GM18502 (cell line): Measurements from ENCODE around the gene NAA10.
A peak's percentile ranks its signal among the peaks of the same experiment; 100 is the strongest.

Source experiments
- ATAC-seq: cut with Tn5 transposase; IDR thresholded peaks from one replicate; pipeline ENCODE4 v1.9.1; 2021; ENCODE audit warnings: mild to moderate bottlenecking; ENCODE audit not compliant: unreplicated experiment, poor library complexity

The NAA10 gene

DNA sequence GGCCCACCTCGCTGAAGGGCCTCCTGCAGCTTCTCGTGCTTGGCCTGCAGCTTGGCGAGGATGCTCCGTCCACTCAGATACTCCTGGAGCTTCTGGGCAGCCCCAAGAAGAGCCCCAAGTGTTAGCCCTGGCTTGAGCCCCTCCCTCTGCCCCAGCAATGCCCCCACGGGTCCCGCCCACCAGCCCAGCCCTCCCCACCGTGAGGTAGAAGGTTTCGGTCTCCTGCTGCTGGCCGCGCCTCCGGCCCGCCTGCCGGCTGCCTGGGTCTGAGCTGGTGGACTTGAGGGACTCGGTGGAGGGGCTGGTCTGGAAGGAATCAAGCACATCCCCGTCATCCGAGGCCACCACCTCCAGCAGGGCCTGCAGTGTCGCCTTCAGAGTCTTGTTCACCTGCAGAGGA, 21.6 kb downstream of the NAA10 start:
- ATAC-seq = no peak

DNA sequence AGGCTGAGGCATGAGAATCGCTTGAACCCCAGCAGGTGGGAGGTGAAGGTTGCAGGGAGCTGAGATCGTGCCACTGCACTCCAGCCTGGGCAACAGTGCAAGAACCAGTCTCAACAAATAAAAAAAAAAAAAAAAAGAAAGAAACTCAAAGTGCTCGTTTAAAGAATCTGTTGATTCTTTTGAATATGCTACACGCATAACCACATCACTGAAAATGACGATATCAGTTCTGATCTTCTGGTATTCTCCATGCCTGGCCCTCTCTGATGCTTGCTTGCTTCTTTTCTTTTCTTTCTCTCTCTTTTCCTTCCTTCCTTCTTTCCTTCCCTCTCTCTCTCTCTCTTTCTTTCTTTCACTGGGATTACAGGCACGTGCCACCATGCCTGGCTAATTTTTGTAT, 23.0 kb downstream of the NAA10 start:
- ATAC-seq = no peak

DNA sequence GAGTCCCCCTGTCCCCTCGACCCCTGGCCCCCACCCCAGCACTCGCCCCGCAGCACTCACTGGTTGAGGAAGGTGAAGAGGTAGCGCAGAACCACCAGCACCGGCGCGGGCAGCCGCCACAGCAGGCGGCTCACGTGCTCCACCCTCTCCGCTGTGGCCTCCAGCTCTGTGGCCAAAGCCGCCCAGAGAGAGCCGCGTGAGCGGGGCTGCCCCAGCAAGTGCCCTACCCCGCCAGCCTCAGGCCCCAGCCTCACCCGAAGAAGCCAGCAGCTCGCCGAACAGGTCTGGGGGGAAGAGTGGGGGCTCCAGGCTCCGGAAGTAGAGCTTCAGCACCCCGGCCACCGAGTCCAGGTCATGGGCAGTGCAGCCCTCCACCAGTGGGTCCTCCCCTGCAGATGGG, 24.4 kb downstream of the NAA10 start:
- ATAC-seq = no peak

DNA sequence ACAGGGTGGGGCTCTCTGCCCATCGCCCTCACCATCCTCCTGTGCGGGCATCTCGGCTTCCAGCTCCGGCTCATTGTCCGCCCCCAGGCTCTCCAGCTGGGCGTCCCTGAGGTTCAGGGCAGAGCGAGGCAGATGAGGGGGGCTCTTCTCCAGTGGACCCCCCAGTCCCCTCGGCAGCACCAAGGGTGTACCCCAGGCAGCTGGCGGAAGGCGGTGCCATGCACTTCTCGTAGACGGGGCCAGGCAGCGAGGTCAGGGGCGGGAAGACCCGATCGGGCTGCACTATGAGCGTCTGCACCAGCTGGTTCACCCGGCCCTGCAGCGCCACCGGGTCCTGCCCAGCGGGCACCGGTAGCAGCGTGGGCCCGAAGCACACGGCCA, 24.9 kb downstream of the NAA10 start:
- no peak for ATAC-seq

DNA sequence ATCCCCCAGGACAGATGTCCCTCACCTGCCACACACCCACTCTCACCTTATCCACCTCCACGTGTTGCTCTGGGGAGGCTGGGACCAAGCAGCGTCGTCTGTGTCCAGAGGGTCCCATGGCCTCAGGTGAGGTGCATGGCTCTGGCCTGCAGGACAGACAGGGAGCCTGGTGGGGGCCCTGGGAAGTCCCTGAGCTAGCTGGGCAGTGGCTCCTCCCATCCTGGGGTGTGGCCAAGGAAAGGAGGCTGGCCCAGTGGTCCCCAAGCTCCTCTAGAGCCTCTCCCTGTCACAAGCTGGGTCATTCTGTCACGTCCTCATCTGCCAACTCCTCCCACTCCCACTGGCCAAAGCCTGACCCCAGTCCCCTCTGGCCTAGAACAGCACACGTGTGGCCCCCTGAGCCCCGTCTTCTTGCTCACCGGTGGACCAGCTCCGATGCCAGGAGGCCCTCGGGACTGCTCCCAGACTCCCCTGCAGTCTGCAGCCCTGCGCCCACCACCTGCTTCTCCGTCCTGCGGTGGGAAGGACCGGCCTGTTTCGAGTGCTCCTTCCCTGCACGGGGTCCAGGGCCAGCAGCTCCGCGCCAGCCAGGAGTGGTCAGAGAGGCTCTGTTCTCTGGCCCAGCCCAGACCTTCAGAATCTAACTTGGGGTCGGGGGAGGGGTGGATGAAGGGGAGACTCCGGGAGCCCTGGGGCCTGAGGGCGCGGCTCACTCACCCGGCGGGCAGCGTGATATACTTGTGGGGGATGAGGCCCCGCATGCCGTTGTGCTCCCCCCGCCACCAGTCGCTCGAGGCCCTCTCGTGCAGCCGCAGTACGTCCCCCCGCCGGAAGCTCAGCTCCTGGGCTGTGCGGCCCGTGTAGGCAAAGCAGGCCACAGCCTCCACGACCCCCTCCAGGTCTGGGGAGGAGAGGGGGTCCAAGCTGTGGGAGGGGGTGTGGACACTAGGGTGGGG, 25.5 kb downstream of the NAA10 start:
- ATAC-seq = peak; percentile 45

DNA sequence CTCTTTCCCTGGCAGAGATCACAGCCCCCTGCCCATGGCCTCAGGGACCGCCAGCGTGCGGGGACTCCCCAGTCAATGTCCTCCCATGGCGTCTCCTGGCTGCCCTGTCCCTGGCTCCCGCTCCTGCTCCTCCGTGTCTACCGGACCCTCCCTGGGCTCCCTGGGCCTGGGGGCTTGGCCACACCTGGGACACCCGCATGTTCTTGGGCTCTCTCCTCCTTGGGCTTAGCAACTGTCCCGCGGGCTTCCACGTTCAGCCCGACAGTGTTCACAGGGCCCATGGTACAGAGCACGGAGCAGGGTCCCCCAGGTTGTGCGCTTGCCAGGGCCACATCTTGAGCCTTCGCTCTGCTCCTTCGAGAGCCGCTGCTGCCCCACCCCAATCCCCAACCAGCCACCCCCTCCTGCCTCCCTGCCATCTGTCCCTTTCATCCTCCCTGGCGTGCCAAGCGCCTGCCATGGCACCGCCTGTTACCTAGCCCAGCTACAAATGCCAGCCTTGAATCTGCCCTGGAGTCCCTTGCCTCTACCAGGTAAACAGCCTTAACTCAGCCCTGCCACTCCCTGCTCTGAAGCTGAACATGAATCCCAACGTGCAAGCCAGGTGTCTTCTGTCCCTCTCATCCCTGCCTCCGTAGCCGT, 26.5 kb downstream of the NAA10 start:
- ATAC-seq = no peak

DNA sequence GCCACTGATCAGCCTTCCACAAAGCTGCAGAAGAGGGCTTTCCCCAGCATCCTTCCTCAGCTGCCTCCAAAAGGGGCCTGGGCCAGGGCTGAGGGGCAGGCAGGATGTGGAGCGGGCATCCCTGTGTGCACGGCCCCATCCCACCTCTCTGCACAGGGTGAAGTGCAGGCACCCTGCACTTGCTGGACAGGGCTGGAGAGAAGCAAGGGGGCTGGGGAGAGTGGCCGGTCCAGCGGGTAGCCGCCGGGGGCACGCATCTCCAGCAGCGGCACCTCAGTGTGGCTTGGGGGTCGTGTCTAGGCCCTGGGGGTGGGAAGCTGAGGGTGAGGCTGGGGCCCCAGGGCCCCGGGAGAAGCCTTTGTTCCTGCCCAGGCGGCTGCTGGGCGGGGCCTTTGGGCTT, 27.4 kb downstream of the NAA10 start:
- ATAC-seq = no peak

DNA sequence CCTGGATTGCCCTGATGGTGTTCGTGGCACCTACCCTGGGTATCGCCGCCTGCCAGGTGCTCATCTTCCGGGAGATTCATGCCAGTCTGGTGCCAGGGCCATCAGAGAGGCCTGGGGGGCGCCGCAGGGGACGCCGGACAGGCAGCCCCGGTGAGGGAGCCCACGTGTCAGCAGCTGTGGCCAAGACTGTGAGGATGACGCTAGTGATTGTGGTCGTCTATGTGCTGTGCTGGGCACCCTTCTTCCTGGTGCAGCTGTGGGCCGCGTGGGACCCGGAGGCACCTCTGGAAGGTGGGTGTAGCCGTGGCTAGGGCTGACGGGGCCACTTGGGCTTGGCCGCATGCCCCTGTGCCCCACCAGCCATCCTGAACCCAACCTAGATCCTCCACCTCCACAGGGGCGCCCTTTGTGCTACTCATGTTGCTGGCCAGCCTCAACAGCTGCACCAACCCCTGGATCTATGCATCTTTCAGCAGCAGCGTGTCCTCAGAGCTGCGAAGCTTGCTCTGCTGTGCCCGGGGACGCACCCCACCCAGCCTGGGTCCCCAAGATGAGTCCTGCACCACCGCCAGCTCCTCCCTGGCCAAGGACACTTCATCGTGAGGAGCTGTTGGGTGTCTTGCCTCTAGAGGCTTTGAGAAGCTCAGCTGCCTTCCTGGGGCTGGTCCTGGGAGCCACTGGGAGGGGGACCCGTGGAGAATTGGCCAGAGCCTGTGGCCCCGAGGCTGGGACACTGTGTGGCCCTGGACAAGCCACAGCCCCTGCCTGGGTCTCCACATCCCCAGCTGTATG, 28.5 kb downstream of the NAA10 start:
- no peak for ATAC-seq

DNA sequence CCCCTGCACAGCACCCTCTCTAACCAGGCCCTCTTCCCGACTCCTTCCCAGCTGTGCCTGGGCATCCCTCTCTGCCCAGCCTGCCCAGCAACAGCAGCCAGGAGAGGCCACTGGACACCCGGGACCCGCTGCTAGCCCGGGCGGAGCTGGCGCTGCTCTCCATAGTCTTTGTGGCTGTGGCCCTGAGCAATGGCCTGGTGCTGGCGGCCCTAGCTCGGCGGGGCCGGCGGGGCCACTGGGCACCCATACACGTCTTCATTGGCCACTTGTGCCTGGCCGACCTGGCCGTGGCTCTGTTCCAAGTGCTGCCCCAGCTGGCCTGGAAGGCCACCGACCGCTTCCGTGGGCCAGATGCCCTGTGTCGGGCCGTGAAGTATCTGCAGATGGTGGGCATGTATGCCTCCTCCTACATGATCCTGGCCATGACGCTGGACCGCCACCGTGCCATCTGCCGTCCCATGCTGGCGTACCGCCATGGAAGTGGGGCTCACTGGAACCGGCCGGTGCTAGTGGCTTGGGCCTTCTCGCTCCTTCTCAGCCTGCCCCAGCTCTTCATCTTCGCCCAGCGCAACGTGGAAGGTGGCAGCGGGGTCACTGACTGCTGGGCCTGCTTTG, 29.2 kb downstream of the NAA10 start:
- no peak for ATAC-seq

DNA sequence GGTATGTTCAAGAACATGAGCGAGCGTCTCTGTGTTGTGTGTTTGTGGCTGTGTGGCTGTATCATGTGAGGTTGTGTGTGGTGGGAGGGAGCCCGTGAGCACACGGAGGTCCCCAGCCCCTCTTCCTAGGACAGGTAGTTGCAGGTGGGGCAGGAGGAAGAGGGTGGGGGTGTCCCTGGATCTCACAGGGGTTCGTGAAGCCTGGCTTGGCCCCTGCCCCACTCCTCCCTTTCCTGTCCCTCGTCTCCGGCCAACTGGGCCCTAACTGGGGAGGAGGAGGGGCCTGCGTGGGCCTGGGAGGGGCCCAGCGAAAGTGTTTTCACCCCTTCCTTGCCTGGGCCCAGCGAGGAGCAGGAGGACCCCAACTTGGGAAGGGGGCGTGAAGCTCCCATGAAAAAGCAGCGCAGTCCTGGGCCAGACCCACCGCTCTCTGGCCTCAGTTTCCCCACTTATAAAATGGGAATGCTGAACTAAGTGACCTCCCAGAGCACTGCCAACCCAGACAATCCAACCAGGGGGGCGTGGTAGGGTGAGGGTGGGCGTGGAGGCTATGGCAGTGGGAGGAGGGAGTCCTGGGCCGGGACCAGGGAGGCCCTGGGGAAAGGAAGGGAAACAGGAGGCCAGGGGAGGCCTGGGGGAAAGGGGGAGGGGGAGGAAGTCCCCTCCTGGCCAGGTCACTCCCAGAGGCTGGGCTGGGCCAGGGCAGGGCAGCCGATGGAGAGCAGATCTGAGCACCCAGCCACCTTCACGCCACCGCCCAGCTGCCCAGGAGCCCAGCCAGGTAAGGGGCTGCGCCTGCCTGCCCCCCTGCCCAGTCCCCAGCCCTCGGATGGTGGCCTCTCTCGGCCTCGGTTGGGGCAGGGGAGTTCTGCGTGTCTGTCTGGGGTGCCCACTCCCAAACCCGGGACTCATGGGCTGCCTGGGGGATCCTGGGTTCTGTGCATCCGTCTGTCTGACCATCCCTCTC, 30.6 kb downstream of the NAA10 start, which contains the start of gene AVPR2:
Gene AVPR2, plus strand, starts transcription at position 683 of the 967 bp plus-strand sequence. CDS start 473 bp downstream, outside the sequence.
- no peak for ATAC-seq

DNA sequence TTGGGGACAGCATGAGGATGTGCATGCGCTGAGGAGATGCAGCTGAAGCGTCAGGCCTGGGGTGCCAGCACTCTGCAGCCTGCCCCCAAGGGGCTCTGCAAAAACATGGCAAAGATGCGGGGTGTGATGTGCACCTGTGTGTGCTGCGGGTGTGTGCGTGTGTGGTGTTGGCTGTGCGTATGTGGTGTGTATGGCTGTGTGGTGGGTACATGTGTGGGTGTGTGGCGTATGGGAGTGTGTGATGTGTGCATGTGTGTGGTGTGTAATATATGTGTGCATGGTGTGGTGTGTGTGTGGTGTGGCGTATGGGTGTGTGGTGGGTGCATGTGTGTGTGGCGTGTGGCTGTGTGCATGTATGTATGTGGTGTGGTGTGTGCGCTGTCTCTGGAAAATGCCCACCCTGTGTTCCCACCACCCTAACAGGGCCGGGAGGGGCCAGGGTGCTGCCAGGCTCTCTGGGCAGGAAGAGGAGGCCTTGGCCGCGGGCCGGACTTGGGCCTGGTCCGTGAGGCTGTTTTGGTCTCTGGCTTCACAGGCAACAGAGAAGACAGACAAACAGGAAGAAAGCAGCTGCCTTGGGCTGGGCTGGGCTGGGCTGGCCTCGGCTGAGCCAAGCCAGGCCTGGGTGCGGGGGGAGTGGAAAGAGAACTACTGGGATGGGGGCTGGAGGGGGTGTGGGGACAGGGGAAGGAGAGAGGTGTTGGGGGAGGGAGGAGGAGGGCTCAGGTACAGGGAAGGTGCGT, 31.4 kb downstream of the NAA10 start:
- ATAC-seq = no peak

DNA sequence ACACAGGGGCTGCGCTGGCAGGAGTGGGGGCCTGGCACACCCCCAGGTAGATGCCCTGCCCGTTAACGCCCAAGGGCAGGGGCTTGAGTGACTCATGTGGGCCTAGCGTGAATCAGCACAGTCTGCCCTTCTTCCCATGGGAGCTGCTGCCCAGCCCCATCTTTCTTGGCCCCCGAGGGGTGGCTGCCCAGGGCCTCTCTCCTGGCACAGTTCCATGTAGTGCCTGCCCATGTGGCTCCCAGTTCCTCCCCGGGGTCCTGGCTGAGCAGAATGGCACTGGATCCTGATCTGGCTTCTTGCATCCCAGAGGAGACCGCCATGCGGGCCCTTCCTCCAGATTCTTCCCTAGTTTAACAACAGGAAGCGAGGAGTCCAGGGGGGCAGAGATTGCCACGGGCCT, 32.5 kb downstream of the NAA10 start:
- no peak for ATAC-seq

DNA sequence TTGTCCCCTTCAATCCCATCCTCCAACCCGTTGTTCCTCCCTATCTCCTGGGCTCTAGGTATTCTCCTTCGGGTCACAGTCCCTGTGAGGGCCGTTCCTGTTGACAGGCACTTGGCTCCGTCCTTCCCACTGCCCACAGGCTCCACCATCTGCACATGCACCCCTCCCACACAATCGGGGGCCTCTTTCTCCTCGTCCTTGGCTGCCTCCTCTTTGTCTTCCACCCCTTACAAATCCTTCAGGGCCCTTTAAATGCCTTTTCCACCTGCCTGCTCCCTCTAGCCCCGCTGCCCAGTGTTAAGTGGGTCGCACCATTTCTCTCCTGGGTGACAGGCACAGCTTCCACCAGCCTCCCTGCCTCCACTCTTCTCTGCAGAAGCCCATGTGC, 33.1 kb downstream of the NAA10 start:
- no peak for ATAC-seq

DNA sequence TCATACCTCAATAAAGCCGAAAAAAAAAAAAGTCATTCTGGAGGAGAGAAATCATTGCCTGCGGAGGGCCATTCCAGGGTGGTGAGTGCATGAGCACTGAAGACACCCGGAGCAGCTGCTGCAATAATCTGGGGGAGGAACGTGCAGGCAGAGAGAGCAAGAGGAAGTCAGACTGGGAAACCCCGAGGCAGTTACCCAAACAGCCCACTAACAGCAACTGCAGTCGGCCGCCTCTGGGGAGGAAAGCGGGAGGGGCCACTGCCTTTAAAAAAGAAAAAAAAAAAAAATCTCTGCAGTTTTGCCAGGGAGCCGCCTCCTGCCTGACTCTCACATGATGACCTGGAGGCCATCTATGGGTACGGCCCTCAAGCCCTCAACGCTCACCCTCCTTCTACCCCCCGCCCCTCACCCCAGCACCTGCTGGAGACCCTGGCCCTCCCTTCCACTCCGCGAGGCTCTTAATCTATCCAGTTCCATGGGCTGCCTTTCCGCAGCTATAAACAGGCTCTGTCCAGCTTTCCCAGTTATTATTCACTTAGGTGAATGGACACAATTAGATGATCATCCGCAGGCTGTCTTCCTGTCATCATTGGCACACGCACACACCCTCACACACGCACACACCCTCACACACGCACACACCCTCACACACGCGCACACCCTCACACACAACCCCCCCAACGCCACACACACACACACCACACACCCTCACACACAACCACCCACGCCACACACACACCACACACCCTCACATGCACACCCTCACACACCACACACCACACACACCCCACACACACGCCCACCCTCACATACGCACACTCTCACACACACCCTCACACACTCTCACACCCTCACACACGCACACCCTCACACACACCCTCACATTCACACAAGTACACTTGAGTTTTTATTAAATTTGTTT, 33.7 kb downstream of the NAA10 start:
- peak; percentile 82 for ATAC-seq

DNA sequence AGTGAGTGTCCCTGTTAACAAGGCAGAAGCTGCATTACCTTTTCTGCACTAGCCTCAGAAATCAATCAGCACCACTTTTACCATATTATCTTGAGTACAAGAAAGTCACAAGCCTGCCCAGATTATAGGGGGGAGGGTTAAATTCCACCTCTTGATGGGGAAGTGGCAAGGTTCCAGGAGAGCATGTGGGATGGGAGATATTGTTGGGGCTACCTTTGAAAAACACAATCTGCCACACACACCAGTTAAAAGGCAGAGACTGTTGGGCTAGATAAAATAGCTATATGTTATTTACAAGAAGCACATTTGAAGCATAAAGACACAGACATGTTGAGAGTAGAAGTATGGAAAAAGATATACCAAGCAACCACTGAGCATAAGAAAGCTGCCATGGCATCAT, 36.9 kb downstream of the NAA10 start:
- no peak for ATAC-seq

DNA sequence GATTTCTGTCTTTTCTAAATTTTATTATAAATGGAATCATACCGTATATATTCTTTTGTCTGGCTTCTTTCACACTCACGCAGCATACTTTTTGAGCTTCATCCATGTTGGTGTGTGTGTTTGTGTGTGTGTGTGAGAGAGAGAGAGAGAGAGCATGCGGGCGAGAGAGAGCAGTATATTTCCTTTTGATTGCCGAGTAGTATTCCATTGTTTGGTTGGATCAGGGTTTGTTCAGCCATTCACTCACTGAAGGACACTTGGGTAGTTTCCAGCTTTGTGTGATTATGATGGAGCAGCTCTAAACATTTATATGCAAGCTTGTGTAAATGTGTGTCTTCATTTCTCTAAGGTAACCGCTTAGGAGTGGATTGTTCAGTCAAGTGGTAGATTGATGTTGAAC, 45.7 kb downstream of the NAA10 start:
- no peak for ATAC-seq

DNA sequence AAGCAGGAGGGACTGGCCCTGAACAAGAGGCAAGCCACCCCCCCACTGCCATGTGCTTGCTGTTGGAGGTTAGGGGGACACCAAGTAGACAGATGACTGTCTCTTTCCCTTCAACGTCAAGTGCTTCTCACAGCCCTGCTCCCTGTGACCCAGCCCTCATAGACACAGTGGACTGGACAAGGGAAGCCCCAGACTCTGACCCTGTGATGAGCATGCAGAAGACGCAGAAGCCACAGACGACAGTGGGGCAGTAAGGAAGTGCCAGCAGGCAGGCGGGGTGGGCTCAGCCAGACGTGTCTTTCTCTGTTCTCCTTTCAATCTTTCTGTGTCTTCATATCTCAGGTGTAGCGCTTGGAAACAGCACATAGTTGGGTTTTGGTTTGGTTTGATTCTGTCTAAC, 46.5 kb downstream of the NAA10 start:
- no peak for ATAC-seq

DNA sequence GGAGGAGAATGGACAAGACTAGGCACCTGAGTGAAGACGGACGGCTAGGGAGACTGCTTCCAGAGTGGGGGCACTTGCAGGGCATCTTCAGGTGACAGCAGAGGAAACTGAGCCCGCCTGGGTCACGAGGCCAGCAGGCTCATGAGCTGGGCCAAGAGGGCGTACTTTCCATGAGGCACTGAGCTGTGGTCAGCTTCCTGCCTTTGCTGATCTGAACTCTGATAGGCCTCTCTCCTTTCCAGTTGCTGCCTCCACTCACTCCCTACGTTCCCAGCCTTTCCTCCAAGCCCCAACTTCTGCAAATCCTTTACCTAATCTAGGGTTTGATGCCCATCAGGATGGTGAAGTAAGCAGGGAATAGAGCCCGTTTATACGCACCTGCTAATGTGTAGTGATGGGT, 47.5 kb downstream of the NAA10 start:
- ATAC-seq = no peak
